Kidney epithelial cell (primary cell): Measurements from ENCODE around the gene ACOX1. TPM values are rescaled to one million over a fixed set of nuclear protein-coding genes. Genes with fewer than 3 reads are reported as not detected.

Experiments used
- DNase-seq: peaks from one replicate; pipeline ENCODE4 v3.0.0-alpha.2; 2010; ENCODE audit warnings: low read depth
- H3K27me3 ChIP-seq: 2 replicates; pipeline ENCODE4 v1.6.0; 2011; ENCODE audit warnings: low read length; ENCODE audit not compliant: control insufficient read depth, insufficient read depth
- H3K36me3 ChIP-seq: 2 replicates; pipeline ENCODE4 v1.5.1; 2011; ENCODE audit warnings: low read length; ENCODE audit not compliant: control insufficient read depth, insufficient read depth
- H3K4me3 ChIP-seq: 2 replicates; pipeline ENCODE4 v1.5.1; 2011; ENCODE audit warnings: low read depth, mild to moderate bottlenecking, control low read depth, low read length
- CTCF ChIP-seq: IDR thresholded peaks from 2 replicates; pipeline ENCODE4 v1.5.1; 2011; ENCODE audit warnings: mild to moderate bottlenecking, moderate library complexity, low read length, control low read depth, inconsistent platforms; ENCODE audit not compliant: insufficient read depth, poor library complexity, severe bottlenecking
- total RNA-seq: library from RNA; depleted of rRNA; stranded (reverse); fragments of >200 nt; gene quantifications from 2 replicates; pipeline ENCODE4 v1.2.3, GENCODE V29; 2015

The ACOX1 gene
- total RNA-seq, 1 donor from 2014 or later: 41.1 TPM

GRCh38 chr17:75898065-75898464, 80.9 kb downstream of the ACOX1 start:
- no peak overlapping the region for H3K4me3 ChIP-seq
- H3K27me3 ChIP-seq: no peaks in the 10 kb centered on the region
- no peaks in the 10 kb centered on the region for H3K36me3 ChIP-seq
- no peak for TF ChIP-seq CTCF
- DNase-seq: no peak

- Histone ChIP-seq H3K36me3 (no peaks in the 10 kb centered on the region), H3K27me3 (no peaks in the 10 kb centered on the region), H3K4me3 (peak overlapping the region; percentile 89)
- TF ChIP-seq CTCF: no peak
- DNase-seq: no peak
These were observed 81.6 kb downstream of the ACOX1 start for GRCh38 chr17:75897160-75898019.

GRCh38 chr17:75896415-75897159, 82.4 kb downstream of the ACOX1 start, which contains the start of gene TRIM65:
Gene TRIM65 (minus strand): TSS chr17:75896951. CDS start chr17:75896937, 14 bp downstream.
- no peak for TF ChIP-seq CTCF
- Histone ChIP-seq H3K36me3 (no peaks in the 10 kb centered on the region), H3K4me3 (peak within 1 kb of the TSS; percentile 89), H3K27me3 (no peaks in the 10 kb centered on the region)
- no peak for DNase-seq

GRCh38 chr17:75895370-75896155, 83.4 kb downstream of the ACOX1 start:
- Histone ChIP-seq H3K36me3 (peaks cover 2% of the 10 kb centered on the region), H3K4me3 (peak overlapping the region; percentile 89), H3K27me3 (no peaks in the 10 kb centered on the region)
- DNase-seq: no peak
- peak; percentile 45 for TF ChIP-seq CTCF

GRCh38 chr17:75894049-75894733, 84.8 kb downstream of the ACOX1 start:
- H3K4me3 ChIP-seq: no peak overlapping the region
- TF ChIP-seq CTCF: no peak
- no peak for DNase-seq
- H3K27me3 ChIP-seq: no peaks in the 10 kb centered on the region
- H3K36me3 ChIP-seq: peaks cover 2% of the 10 kb centered on the region
